ENCODE data around the gene PAFAH2.

The PAFAH2 gene

DNA sequence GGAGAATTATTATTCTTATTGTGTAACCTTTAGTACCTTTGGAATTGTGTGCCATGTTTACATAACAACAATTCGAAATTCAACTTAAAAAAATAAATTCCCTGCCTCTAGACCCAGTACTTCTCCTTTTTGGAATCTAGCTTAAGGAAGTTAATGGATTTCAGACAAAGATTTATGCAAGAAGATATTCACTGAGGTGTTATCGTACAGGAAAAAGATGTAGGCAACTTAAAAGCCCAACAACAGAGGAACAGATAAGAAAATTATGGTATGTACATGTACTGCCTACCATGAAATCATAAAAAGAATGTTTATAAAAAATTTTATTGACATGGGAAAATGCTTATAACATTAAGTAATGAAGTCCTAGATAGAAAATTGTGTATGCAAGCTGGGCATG, 73.4 kb downstream of the PAFAH2 start:
- TF ChIP-seq ZFX (IDR thresholded peaks at IDR 0.05; ENCODE audit: borderline replicate concordance), result no peak
- TF ChIP-seq, protein P1, sequence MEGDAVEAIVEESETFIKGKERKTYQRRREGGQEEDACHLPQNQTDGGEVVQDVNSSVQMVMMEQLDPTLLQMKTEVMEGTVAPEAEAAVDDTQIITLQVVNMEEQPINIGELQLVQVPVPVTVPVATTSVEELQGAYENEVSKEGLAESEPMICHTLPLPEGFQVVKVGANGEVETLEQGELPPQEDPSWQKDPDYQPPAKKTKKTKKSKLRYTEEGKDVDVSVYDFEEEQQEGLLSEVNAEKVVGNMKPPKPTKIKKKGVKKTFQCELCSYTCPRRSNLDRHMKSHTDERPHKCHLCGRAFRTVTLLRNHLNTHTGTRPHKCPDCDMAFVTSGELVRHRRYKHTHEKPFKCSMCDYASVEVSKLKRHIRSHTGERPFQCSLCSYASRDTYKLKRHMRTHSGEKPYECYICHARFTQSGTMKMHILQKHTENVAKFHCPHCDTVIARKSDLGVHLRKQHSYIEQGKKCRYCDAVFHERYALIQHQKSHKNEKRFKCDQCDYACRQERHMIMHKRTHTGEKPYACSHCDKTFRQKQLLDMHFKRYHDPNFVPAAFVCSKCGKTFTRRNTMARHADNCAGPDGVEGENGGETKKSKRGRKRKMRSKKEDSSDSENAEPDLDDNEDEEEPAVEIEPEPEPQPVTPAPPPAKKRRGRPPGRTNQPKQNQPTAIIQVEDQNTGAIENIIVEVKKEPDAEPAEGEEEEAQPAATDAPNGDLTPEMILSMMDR (IDR thresholded peaks at IDR 0.05), result no peak
- H3K27ac ChIP-seq, result peak overlapping the region; percentile 98

DNA sequence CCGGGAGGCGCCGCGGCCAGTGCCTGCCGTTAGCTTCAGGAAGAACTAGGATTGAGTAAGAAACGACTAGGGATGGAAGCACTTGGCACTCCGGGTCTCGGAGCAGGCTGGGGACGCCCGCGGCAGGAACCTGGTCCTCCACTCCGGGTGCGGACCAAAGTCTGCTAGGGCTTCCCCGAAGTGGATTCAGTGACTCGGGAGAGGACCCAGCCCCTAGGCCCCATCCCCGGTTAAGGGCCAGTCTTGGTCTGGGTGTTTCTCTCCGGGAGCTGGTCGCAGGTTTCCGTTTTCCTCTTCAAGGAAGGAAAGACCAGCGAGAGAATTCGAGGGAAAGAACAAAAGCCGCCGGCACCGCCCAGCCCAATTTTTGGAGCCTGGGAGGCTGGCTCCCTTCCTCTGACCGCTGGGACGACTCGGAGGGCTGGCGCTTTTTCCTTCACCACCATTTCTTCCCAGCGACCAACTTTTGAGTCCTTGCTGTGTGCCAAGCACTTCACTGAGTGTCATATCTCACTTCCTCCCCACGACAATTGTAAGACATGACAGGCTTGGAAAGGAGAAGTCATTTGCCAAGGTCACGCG, 74.8 kb downstream of the PAFAH2 start:
- H3K27ac ChIP-seq, result peak overlapping the region; percentile 98
- TF ChIP-seq, protein P1 (IDR thresholded peaks at IDR 0.05), result no peak
- no peak for TF ChIP-seq ZFX (IDR thresholded peaks at IDR 0.05; ENCODE audit: borderline replicate concordance)

- H3K27ac ChIP-seq, result peak overlapping the region; percentile 98
- no peak for TF ChIP-seq ZFX (IDR thresholded peaks at IDR 0.05; ENCODE audit: borderline replicate concordance)
- TF ChIP-seq, protein P1 (IDR thresholded peaks at IDR 0.05), result no peak
Observed at GRCh38 chr1:25922056-25922970, 75.5 kb downstream of the PAFAH2 start.

GRCh38 chr1:25918615-25919014, 79.2 kb downstream of the PAFAH2 start:
- no peak overlapping the region for H3K27ac ChIP-seq
- TF ChIP-seq ZFX (IDR thresholded peaks at IDR 0.05; ENCODE audit: borderline replicate concordance), result no peak
- TF ChIP-seq, protein P1 (IDR thresholded peaks at IDR 0.05), result no peak

GRCh38 chr1:25917996-25918395, 79.9 kb downstream of the PAFAH2 start:
- TF ChIP-seq, protein P1 (IDR thresholded peaks at IDR 0.05), result no peak
- TF ChIP-seq ZFX (IDR thresholded peaks at IDR 0.05; ENCODE audit: borderline replicate concordance), result no peak
- H3K27ac ChIP-seq, result no peak overlapping the region

GRCh38 chr1:25916460-25916859, 81.4 kb downstream of the PAFAH2 start:
- H3K27ac ChIP-seq, result no peak overlapping the region
- TF ChIP-seq, protein P1 (IDR thresholded peaks at IDR 0.05), result no peak
- no peak for TF ChIP-seq ZFX (IDR thresholded peaks at IDR 0.05; ENCODE audit: borderline replicate concordance)

Data from 22Rv1 (cell line).